Stomach (tissue), 9 donors: ENCODE results near the gene CDH12. TPM values are rescaled to one million over a fixed set of nuclear protein-coding genes. Genes with fewer than 3 reads are reported as not detected.
"Not testable (repeated sequence)": the region's sequence is repeated elsewhere in the genome, so short reads cannot be mapped to it uniquely, and the experiment has no call there.

Experiments used
- DNase-seq, 2 donors: peaks; one replicate each; pipeline versions ENCODE4 v3.0.0 to v3.0.0-alpha.2; 2013 to 2019
- H3K27ac ChIP-seq, 5 donors: fragments of 200-600 bp in 4 of 5; sonication (generic) in 4 of 5; one replicate each; pipeline ENCODE4 v1.5.1; 2013 to 2019; ENCODE audit warnings: mild to moderate bottlenecking in 1 of 5, moderate library complexity in 1 of 5
- H3K27me3 ChIP-seq, 3 donors: fragments of 200-600 bp; sonication (generic); one replicate each; pipeline ENCODE4 v1.5.1; 2017 to 2019; ENCODE audit warnings: mixed run types in 1 of 3
- H3K36me3 ChIP-seq, 4 donors: fragments of 200-600 bp; sonication (generic); 1 replicate in 3 of 4; 2 replicates in 1 of 4; pipeline ENCODE4 v1.5.1; 2016 to 2019
- H3K4me1 ChIP-seq, 4 donors: fragments of 200-600 bp; sonication (generic); one replicate each; pipeline ENCODE4 v1.5.1; 2016 to 2019
- H3K4me3 ChIP-seq, 4 donors: fragments of 200-600 bp; sonication (generic) in 3 of 4; one replicate each; pipeline ENCODE4 v1.5.1; 2016 to 2019; ENCODE audit warnings: mild to moderate bottlenecking in 1 of 4
- H3K9me3 ChIP-seq, 4 donors: fragments of 200-600 bp; sonication (generic); one replicate each; pipeline ENCODE4 v1.5.1; 2016 to 2019
- EP300 ChIP-seq: sonication (generic); formaldehyde crosslinking; IDR thresholded peaks from one replicate; pipeline ENCODE4 v1.6.1; 2017; ENCODE audit warnings: antibody characterized with exemption
- POLR2A ChIP-seq, 4 donors: fragments of 450-650 bp; IDR thresholded peaks; one replicate each; pipeline ENCODE4 v1.6.1; 2016; ENCODE audit warnings: antibody characterized with exemption in 4 of 4, control low read depth in 2 of 4, mild to moderate bottlenecking in 1 of 4, moderate library complexity in 1 of 4
- POLR2AphosphoS5 ChIP-seq, 3 donors: sonication (generic); formaldehyde crosslinking; IDR thresholded peaks; one replicate each; pipeline ENCODE4 v1.6.1; 2016; ENCODE audit warnings: antibody characterized with exemption in 3 of 3
- WGBS, 5 donors: extraction: QIAGEN DNeasy Blood & Tissue Kit in 3 of 5; methylation state at CpG; one replicate each; pipeline versions ENCODE4 v1.1.5 to v1.1.7; 2013 to 2018; 5-methylcytosine and 5-hydroxymethylcytosine counted together
- intact Hi-C: fragments of 100-400 bp; cut with DNase I; formaldehyde crosslinking; loops from one replicate; pipeline ENCODE4 v1.15.1; 2023; ENCODE audit warnings: low total_unique reads
- polyA plus RNA-seq, 3 donors: library from polyadenylated mRNA; stranded (reverse); fragments of 200-250 nt; gene quantifications; one replicate each; pipeline ENCODE4 v1.2.3, GENCODE V29; 2013
- total RNA-seq, 5 donors: library from RNA; depleted of rRNA; stranded (reverse); fragments of >200 nt; gene quantifications; one replicate each; pipeline versions ENCODE4 v1.1.0 to v1.2.3, GENCODE V29; 2014 to 2016
- TF ChIP-seq, protein P1 (sequence below), 7 experiments: fragments of 450-650 bp in 4 of 7; fragments of 200-600 bp in 3 of 7; sonication (generic) in 3 of 7; IDR thresholded peaks; one replicate each; pipeline ENCODE4 v1.5.1; 2016 to 2019; ENCODE audit warnings: antibody characterized with exemption in 7 of 7, control low read depth in 2 of 7, mild to moderate bottlenecking in 1 of 7
- donor health status: healthy with polysubstance abuse.
- donor health status: Bipolar disorder and iron deficiency.
- donor health status: healthy.

CDH12 gene
- total and polyA plus RNA-seq, 8 donors = 0.76 to 1.3 TPM; not detected in 6

DNA sequence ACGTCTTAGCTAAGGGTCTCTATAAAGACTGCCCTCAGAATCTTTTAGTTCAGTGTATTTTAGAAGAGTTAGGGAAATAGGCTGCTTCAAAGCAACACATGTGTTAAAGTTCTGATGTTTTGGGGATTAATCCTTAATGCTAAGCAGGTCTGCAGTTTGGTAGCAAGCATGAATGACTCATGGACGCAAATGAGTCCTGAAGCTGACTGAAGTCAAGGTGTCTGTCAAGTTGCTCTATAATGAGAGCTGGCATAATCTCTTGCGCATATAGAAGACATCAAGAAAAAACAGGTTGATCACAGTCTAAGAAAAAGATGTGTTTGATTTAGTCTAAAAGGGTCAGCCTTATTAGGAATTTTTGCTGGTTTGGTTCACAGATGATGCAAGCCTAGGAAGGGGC, 630.1 kb downstream of the CDH12 start:
- no peaks in the 10 kb centered on the region for H3K36me3 ChIP-seq
- intact Hi-C loops = no loop called here
- TF ChIP-seq POLR2AphosphoS5 (IDR thresholded peaks at IDR 0.05) (no peak), POLR2A (IDR thresholded peaks at IDR 0.05) (no peak), EP300 (no peak)
- TF ChIP-seq, protein P1, sequence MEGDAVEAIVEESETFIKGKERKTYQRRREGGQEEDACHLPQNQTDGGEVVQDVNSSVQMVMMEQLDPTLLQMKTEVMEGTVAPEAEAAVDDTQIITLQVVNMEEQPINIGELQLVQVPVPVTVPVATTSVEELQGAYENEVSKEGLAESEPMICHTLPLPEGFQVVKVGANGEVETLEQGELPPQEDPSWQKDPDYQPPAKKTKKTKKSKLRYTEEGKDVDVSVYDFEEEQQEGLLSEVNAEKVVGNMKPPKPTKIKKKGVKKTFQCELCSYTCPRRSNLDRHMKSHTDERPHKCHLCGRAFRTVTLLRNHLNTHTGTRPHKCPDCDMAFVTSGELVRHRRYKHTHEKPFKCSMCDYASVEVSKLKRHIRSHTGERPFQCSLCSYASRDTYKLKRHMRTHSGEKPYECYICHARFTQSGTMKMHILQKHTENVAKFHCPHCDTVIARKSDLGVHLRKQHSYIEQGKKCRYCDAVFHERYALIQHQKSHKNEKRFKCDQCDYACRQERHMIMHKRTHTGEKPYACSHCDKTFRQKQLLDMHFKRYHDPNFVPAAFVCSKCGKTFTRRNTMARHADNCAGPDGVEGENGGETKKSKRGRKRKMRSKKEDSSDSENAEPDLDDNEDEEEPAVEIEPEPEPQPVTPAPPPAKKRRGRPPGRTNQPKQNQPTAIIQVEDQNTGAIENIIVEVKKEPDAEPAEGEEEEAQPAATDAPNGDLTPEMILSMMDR (IDR thresholded peaks at IDR 0.05) = no peak
- H3K4me3 ChIP-seq = no peak overlapping the region
- DNase-seq = no peak
- no peaks in the 10 kb centered on the region for H3K4me1 ChIP-seq
- no peak overlapping the region for H3K27ac ChIP-seq
- H3K27me3 ChIP-seq = no peaks in the 10 kb centered on the region
- H3K9me3 ChIP-seq = no peaks in the 10 kb centered on the region
- 82 to 89% (median 87%) methylated on average over 3 of the region's 3 CpGs for WGBS, 5 donors

DNA sequence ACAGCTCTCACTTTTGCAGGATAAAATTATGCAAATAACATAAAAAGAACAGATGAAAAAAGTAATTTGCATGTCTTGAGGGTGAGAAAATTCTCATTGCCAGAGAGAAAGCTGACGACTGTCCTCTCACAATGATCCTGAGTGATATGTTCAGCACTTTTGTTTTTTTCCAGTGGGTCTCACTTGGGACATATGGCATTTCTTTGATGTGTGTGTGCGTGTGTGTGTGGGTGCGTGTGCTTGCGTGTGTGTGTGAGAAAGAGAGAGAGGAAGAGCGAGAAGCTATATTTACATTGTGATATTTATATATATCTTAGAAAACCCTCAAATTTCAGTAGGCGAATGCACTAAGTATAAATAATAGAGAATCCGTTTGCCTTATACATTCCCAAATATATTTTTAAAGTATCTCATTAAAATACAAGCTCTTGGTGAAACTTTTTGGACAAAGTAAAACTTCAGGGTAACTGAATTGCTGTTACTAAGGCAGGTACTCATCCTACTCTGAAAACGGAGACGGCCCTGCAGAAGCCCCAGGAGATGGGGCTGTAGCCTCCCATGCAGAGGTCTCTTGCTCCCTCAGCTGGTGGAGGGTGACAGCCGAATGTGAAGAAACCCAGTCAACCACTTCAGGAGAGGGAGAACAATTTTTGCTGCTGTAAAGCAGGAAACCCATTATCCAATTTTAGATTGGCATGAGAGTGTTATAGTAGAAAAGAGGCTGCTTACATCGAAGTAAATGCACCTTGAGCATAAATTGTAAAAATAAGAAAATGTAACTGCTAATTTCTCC, 639.2 kb downstream of the CDH12 start:
- H3K36me3 ChIP-seq, intact Hi-C loops, H3K27me3 ChIP-seq, H3K27ac ChIP-seq, H3K9me3 ChIP-seq, H3K4me3 ChIP-seq, H3K4me1 ChIP-seq: not testable (repeated sequence)
- peak in 1 of 2 donors; percentile 24 for DNase-seq
- 35 to 60% (median 44%) methylated on average over 7 to 9 of the region's 11 CpGs for WGBS, 5 donors

DNA sequence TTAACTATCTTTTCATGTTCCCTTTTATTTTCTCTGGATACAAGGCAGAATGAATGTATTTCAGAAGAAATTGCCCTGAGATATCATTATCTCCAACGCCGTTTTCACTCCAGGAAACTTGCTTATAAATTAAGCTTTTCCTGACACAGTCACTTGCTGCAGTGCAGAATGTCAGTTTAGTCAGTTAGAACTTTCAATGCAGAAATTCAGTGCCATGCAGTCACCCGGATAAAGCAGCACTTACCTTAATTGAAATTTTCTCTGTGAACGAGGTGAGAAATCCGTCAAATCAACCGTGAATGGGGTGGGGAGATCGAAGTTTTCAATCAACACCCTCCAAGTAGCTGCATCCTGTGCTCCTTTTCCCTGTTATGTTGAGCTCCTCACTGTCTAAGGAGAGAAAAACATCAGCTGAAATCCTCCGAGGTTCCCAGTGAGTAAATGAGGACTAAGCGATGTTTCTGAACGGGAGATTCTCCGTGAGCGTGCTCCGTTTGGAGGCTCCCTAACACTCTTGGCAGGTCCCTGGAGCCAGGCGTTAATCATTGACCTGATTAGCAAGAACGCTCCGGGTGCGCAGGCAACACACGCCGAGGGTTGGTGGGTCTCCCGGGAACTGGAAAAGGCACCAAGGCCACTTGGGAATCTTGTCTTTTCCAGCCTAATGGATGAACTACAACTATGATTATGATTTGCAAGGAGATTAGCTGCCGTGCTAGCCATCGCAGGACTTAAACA, 640.7 kb downstream of the CDH12 start:
- peak; percentile 48 to 53 for DNase-seq

DNA sequence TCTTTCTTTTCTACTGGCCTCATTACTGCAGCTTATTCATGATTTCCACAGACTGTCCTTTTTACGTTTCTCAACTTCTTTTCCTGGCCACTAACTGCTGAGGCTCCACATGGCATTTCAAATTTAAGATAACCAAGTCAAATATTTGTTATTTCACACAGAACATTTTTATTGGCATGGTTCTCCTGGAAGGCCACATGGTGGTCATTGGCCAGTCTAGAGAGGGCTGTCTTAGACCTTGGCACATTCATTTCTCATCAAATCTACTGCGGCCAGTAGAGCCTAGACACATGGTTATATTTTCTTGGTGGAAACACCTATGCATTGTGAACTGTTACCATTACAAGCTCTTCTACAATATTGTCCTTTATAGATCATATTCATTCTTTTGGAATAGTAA, 644.7 kb downstream of the CDH12 start:
- intact Hi-C loops, H3K4me3 ChIP-seq, H3K36me3 ChIP-seq, H3K27ac ChIP-seq, H3K9me3 ChIP-seq, H3K4me1 ChIP-seq, DNase-seq, H3K27me3 ChIP-seq: not testable (repeated sequence)
- WGBS, 5 donors = 27 to 66% (median 38%) methylated on average over 2 of the region's 2 CpGs

More for the DNA sequence above, 640.7 kb downstream of the CDH12 start:
- intact Hi-C loops, H3K9me3 ChIP-seq, H3K27ac ChIP-seq, H3K4me1 ChIP-seq, H3K36me3 ChIP-seq, H3K27me3 ChIP-seq: not testable (repeated sequence)
- 4 to 13% (median 6%) methylated on average over 10 to 20 of the region's 22 CpGs for WGBS, 5 donors
- peak overlapping the region in 1 of 4 donors; percentile 24 for H3K4me3 ChIP-seq

GRCh38 chr5:22188651-22189050, 664.5 kb downstream of the CDH12 start:
- H3K4me3 ChIP-seq, DNase-seq, H3K9me3 ChIP-seq, H3K27ac ChIP-seq, H3K27me3 ChIP-seq, H3K36me3 ChIP-seq, intact Hi-C loops, H3K4me1 ChIP-seq: not testable (repeated sequence)
- WGBS, 5 donors = 78 to 89% (median 87%) methylated on average over 2 of the region's 2 CpGs

GRCh38 chr5:22187632-22188228, 665.4 kb downstream of the CDH12 start:
- H3K36me3 ChIP-seq, intact Hi-C loops, H3K4me3 ChIP-seq, DNase-seq, H3K4me1 ChIP-seq, H3K27me3 ChIP-seq, H3K9me3 ChIP-seq, H3K27ac ChIP-seq: not testable (repeated sequence)
- 59 to 90% (median 74%) methylated on average over 3 to 4 of the region's 4 CpGs for WGBS, 5 donors

- H3K9me3 ChIP-seq, H3K27ac ChIP-seq, H3K36me3 ChIP-seq, H3K4me3 ChIP-seq, H3K27me3 ChIP-seq, H3K4me1 ChIP-seq, DNase-seq, intact Hi-C loops: not testable (repeated sequence)
- WGBS, 5 donors = 60 to 89% (median 75%) methylated on average over 1 to 2 of the region's 2 CpGs
Measured at GRCh38 chr5:22169226-22169625, 683.9 kb downstream of the CDH12 start.

DNA sequence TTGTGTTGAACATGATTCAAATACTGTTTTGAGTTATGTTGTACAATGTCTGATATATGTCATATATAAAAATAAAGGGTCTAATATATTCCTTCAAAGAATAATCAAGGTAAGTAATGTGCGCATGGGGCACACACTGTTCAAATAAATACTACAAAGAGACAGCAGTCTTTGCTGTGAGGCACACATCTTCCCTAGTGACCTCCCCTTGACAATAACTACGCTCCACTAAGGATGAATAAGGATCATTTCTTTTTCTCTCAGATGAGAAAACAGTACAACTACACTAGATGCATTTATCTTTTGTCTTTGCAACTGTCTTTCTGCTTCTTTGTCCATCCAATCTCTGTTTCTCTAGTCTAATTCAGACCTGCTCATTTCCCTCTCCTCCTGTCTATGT, 684.4 kb downstream of the CDH12 start:
- H3K9me3 ChIP-seq, H3K4me3 ChIP-seq, H3K36me3 ChIP-seq, DNase-seq, H3K27ac ChIP-seq, H3K4me1 ChIP-seq, H3K27me3 ChIP-seq, intact Hi-C loops: not testable (repeated sequence)
- no CpG with 5 or more reads among the region's 2 CpGs for WGBS, 5 donors

DNA sequence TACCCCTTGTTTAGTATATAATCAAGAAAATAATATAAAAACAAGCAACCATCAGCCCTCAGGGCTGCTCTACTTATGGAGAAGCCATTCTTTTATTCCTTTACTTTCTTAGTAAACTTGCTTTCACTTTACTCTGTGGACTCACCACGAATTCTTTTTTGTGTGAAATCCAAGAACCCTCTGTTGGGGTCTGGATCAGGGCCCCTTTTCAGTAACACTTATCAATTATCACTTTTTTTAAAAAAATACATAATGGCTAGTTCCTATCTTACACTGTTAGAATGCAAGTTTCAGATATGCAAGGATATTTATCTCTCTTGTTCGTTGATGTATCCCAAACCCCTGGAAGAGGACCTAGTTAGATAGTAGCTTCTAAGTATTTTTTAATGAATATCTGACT, 687.2 kb downstream of the CDH12 start:
- H3K27me3 ChIP-seq, H3K4me3 ChIP-seq, H3K4me1 ChIP-seq, intact Hi-C loops, DNase-seq, H3K9me3 ChIP-seq, H3K36me3 ChIP-seq, H3K27ac ChIP-seq: not testable (repeated sequence)
- 51 to 74% (median 63%) methylated on average over 2 of the region's 2 CpGs for WGBS, 5 donors

DNA sequence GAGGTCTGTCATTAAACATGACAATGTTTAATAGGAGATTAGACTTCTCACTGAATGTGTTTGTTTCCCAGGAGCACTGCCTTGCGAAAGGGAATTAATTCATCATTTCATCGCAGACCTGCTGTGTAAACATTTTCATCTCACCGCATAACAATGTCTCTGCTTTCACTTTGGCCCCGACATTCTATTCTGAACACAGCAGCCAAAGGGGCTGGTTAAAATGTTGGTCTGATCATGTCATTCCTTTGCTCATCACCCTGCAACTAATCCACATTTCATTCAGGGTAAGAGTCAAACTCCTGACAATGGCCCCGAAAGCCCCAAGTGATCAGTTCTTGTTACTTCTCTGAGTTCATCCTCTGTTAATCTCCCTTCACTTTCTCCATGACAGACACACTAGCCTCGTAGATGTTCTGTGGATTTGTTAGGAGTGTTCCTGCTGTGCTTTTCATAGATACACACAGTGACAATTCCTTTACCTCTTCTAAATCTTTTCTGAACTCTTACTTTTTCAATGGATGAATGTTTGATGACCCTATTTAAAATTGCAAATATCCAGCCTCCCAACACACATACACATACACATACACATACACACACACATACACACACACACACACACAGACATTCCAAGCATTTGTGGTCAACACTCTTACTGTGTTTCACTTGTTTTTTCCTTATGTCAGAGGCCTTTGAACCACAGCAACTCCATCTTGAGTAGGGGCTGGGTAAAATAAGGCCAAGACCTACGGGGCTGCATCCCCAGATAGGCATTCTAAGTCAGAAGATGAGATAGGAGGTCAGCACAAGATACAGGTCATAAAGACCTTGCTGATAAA, 688.0 kb downstream of the CDH12 start:
- intact Hi-C loops, H3K9me3 ChIP-seq, H3K27me3 ChIP-seq, H3K36me3 ChIP-seq, H3K4me3 ChIP-seq, H3K4me1 ChIP-seq, H3K27ac ChIP-seq, DNase-seq: not testable (repeated sequence)
- WGBS, 5 donors = 48 to 58% (median 54%) methylated on average over 3 to 4 of the region's 7 CpGs
